COLO668 (cell line): Measurements from ENCODE around the gene GASK1A.

Source experiments
- DNase-seq: peaks from one replicate; lab custom pipeline; 2025; ENCODE audit not compliant: unreplicated experiment; lab: John Stamatoyannopoulos, UW

GASK1A gene

DNA sequence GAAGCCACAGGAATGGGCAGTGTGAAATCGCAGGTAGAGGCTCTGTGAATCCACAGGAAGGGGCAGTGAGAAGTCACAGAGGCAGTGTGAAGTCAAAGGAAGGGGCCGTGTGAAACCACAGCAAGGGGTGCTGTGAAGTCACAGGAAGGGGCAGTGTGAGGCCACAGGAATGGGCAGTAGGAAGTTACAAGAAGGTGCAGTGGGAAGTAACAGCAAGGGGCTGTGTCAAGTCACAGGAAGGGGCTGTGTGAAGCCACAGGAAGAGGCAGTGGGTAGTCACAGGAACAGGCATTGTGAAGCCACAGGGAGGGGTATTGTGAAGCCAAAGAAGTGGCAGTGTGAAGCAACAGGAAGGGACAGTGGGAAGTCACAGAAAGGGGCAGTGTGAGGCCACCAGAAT lies 34.1 kb downstream of the GASK1A start:
- DNase-seq: no peak

DNA sequence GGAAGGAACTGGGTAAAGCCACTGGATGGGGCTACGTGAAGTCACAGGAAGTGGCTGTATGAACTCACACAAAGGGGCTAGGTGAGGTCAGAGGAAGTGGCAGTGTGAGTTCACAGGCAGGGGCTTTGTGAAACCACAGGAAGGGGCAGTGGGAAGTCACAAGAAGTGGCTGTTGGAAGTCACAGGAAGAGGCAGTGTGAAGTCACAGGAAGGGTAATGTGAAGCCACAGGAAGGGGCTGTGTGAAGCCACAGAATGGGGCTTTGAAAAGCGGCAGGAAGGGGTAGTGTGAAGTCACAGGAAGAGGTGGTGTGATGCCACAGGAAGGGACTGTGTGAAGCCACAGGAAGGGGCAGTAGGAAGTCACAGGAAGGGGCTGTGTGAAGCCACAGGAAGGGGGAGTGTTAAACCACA lies 34.6 kb downstream of the GASK1A start:
- DNase-seq: no peak

DNA sequence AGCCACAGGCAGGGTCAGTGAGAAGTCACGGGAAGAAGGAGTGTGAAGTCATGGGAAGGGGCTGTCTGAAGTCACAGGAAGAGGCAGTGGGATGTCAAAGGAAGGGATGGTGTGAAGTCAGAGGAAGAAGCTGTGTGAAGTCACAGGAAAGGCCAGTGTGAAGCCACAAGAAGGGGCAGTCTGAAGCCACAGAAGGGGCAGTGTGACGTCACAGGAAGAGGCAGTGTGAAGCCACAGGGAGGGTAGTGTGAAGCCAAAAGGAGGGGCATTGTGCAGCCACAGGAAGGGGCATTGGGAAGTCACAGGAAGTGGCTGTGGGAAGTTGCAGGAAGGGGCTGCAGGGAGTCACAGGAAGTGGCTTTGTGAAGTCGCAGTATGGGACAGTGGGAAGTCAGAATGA lies 35.1 kb downstream of the GASK1A start:
- no peak for DNase-seq

DNA sequence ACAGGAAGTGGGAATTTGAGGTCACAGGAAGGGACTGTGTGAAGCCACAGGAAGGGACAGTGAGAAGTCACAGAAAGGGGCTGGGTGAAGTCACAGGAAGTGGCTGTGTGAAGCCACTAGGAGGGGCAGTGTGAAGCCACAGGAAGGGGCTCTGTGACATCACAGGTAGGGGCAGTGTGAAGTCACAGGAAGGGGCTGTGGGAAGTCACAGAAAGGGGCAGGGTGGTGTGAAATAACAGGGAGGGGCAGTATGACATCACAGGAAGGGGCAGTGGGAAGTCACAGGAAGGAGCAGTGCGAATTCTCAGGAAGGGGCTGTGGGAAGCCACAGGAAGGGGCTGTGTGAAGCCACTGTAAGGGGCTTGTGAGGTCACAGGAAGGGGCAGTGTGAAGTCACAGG lies 35.8 kb downstream of the GASK1A start:
- no peak for DNase-seq

DNA sequence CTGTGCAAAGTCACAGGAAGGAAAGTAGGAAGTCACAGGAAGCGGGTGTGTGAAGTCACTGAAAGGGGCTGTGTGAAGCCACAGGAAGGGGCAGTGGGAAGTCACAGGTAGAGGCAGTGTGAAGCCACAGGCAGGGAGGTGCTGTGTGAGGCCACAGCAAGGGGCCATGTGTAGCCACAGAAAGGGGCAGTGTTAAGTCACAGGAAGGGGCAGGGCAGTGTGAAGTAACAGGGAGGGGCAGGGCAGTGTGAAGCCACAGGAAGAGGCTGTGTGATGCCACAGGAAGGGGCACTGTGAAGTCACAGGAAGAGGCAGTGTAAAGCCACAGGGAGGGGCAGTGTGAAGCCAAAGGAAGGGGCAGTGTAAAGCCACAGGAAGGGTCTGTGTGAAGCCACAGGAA lies 36.5 kb downstream of the GASK1A start:
- no peak for DNase-seq

DNA sequence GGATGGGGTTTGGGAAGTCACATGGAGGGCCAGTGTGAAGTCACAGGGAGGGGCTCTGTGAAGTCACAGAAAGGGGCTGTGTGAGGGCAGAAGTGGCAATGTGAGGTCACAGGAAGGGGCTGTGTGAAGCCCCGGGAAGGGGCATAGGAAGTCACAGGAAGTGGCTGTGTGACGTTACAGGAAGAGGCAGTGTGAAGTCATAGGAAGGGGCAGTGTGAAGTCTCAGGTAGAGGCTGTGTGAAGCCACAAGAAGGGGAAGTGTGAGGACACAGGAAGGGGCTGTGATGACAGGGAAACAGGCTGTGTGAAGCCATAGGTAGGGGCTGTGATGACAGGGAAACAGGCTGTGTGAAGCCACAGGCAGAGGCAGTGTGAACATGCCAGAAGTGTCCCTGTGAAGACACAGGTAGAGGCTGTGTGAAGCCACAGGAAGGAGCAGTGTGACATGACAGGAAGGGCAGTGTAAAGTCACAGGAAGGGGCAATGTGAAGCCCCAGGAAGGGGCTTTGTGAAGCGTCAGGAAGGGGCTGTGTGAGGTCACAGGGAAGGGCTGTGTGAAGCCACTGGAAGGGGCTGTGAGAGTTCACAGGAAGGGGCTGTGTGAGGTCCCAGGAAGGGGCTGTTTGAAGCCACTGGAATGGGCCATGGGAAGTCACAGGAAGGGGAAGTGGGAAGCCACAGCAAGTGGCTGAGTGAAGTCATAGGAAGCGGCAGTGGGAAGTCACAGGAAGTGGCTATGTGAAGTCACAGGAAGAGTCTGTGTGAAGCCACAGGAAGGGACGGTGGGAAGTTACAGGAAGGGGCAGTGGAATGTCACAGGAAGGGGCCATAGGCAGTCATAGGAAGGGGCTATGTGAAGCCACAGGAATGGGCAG lies 37.1 kb downstream of the GASK1A start:
- DNase-seq: no peak

DNA sequence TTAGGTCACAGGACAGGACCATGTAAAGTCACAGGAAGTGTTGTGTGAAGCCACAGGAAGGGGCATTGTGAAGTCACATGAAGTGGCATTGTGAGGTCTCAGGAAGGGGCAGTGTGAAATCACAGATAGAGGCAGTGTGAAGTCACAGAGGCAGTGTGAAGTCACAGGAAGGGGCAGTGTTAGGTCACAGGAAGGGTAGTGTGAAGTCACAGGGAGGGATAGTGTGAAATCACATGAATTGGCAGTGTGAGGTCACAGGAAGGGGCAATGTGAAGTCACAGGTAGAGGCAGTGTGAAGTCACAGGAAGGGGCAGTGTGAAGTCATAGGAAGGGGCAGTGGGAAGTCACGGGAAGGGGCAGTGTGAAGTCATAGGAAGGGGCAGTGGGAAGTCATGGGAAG lies 37.9 kb downstream of the GASK1A start:
- DNase-seq: no peak

DNA sequence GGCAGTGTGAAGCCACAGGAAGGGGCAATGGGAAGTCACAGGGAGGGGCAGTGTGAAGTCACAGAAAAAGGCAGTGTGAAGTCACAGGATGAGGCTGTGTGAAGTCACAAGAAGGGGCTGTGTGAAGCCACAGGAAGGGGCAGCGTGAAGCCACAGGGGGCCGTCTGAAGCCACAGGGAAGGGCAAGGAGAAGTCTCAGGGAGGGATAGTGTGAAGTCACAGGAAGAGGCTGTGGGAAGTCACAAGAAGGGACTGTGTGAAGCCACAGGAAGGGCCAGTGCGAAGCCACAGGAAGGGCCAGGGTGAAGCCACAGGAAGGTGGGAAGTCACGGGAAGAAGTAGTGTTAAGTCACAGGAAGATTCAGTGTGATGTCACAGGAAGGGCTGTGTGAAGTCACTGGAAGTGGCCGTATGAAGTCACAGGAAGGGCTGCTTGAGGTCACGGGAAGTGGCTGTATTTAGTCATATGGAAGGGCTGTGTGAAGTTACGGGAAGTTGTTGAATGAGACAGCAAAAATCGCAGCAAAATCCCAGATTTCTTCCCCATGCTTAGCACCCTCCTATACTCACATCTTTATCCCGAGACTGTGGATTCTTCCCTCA lies 38.6 kb downstream of the GASK1A start:
- DNase-seq: no peak

DNA sequence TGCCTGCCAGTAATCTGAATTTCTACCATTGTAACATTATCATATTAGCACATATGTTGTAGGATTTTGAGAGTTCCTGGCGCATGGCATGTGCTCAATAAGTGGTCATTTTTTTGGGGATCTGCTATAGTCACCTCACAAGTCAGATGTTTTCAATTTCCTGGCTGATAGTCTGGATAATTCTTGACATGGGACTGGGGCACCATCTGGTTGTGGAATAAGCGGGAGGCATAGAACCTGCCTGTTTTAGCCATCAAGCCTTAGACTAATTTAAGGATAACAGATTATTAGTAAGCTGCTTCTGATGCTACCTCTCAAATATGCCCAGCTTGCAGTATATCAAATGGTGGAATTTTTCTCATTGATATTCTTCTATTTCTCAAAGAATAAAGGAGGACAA lies 39.1 kb downstream of the GASK1A start:
- DNase-seq: no peak

DNA sequence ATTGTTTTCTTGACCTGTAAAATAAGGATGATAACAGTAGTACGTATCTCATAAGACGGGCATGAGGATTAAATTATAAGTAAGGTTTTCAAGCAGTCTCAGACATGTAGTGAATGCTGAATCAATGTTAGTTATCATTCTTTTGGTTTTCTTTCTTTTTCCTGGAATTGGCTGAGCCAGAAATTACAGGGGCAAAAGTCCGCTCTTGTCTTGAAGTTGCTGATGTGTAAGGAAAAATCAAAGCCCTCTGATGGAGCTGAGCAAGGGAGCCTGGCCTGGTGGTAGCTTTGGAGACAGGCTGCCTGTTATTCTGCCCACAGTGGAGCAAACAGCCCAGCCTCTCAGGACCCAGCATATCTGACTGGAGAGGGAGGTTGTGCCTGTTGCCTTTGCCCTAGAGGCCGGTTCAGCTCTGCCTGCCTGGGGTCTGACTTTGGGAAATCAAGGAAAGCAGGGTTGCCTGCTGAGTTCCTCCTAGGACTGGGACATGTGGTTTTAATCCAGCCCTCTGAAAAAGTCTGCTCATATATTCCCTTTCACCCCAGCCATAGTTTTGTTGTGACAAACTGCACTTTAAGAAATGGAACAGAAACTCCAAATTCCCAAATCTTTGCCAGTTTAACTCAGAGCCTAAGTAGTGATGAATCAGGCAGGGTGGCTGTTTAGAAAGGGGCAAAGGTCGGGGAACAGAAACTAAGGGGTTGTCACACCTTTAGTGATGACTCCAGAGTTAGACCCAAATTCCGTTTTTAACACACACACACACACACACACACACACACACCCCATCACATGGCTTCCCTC lies 40.1 kb downstream of the GASK1A start:
- no peak for DNase-seq

DNA sequence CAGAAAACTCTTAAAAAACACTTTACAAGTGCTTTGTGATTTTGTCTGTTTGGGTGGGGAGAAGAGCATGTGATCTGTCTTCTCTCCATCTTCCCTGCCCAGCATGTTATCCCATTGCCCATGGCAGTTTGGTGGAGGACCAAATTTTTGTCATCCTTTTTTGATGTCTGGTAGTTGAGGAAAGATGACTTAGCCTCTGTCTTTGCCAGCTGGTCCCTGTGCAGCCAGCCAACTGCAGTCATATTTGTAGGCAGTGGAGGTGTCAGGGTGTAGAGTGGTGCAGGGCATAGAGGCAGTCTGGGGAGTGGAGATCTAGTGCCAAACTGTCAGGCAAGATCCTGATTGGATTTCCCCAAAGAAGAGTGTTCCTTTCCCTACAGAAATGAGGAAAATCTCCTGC lies 40.7 kb downstream of the GASK1A start:
- no peak for DNase-seq

DNA sequence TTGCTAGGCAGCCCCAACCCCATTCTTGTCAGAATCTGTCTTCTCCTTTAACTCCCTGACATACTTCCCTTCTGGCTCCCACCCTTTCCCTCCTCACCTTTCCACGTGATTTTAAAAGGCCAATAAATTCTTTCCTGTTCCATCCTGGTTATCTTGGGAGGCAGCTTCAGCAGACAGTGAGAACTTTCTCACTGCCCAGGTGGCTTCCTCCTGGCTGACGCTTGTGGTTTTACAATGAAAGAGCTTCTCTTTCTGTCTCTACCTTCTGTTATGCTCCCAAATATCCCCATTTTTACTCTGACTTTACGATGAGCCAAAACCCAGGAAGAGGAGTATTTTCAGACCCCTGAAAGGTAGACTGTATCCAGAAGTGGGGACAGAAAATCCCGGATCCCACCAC lies 42.1 kb downstream of the GASK1A start:
- DNase-seq: no peak

DNA sequence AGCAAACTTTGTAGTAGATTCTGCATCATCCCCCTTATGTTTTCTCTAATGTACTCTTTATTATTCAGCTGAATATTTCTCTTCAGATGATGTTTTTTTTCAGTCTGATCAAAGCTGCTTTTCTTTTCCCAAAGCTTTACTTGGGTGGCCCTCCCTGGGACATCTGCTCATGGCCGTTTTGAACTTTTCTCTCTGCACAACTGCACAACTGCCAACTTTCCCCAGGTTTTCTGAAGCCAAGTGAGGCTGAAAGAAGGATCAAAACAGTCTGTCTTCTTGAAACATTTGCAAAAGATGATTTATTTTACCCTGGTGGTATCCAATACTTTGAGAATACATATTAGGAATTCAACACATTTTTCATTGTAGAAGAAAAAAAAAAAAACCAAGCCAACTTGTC lies 43.0 kb downstream of the GASK1A start:
- DNase-seq: no peak

DNA sequence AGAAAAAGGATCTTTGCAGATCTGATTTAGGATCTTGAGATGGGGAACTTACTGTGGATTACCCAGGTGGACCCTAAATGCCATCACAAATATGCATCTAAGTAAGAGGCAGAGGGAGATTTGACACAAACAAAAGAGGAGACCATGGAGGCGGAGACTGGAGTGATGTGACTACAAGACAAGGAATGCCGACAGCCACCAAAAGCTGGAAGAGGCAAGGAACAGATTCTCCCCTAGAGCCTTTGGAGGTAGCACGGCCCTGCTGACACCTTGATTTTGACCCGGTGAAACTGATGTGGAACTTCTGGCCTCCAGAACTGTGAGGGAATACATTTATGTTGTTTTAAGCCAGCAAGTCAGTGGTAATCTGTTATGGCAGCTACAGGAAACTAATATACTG lies 44.0 kb downstream of the GASK1A start:
- no peak for DNase-seq

DNA sequence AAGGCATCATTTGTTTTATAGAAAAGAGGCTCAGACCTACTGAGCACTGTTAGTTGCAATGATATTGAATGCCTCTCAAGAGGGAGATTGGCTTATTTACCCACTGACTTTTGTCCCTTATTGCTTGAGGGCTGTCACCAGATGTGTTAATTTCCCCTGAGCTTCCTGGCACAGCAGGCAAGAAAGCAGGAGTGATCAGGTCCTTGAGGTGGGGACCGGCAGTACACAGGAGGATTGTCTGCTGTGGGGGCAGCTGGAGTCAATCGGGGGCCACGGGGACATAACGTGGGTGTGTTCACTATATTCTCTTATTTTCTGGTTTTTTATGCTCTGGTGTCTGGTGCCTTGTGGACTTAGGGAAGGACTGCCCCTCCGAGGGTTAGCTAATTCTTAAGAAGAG lies 44.6 kb downstream of the GASK1A start:
- no peak for DNase-seq

DNA sequence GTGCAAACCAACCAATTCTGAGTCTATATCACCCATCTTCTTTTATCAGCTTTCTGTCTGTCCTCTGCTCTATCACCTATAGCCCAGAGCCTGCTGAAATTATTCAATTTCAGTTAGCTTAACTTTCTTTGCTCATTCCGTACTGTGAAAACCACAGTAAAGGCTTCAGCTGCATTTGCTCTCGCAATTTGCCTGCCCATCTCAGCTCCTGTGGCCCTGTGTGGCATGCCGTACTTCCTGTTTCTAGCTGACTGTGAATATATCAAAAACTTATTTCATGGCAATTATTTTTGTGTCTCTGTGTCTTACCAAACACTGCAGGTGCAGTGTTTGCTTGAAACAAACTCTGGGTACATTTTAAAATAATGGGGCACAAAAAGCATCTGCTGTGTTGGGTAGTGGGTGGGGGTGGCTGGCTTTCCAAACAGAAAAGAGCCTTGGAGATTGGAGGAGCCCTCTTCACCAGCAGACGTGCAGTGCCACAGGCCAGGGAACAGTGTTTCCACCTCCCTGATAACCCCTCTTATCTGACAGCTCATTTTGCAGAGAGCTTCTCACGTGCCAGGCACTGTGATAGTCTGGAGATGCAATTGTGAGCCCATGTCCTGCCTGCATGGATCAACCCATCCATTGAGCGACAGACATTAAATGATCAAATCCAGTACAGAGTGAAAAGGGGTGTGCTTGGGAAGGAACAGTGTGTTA lies 45.2 kb downstream of the GASK1A start:
- no peak for DNase-seq

DNA sequence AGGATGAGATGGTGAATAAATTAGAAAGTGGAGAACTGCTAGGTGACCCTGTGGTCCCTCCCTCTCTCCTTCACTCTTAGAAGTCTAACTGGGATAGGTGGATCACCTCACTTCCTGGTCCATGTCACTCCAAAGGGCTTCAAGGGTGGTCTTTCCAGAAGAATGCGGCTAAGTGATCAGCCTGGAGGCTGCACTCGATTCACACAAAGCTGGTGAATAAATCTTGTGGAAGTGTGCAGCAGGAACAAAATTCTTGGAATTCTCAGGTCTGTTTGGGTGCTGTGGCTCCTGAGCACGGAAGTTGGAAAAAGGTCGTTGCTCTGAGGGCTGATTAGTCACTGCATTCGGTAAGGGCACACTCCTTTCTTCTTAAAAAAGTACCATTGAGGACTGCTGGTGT lies 46.3 kb downstream of the GASK1A start:
- no peak for DNase-seq

DNA sequence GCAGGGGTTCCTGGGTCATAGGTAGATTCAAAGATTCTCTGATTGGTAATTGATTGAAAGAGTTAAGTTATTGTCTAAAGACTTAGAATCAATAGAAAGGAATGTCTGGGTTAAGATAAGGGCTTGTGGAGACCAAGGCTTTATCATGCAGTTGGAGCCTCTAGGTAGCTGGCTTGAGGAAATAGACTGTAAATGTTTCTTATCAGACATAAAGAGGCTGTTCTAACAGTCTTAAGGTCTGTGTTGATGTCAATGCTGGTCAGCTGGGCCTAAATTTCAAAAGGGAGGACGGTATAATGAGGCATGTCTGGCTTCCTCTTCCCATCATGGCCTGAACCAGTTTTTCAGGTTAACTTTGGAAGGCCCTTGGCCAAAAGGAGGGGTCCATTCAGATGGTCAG lies 48.9 kb downstream of the GASK1A start:
- no peak for DNase-seq

DNA sequence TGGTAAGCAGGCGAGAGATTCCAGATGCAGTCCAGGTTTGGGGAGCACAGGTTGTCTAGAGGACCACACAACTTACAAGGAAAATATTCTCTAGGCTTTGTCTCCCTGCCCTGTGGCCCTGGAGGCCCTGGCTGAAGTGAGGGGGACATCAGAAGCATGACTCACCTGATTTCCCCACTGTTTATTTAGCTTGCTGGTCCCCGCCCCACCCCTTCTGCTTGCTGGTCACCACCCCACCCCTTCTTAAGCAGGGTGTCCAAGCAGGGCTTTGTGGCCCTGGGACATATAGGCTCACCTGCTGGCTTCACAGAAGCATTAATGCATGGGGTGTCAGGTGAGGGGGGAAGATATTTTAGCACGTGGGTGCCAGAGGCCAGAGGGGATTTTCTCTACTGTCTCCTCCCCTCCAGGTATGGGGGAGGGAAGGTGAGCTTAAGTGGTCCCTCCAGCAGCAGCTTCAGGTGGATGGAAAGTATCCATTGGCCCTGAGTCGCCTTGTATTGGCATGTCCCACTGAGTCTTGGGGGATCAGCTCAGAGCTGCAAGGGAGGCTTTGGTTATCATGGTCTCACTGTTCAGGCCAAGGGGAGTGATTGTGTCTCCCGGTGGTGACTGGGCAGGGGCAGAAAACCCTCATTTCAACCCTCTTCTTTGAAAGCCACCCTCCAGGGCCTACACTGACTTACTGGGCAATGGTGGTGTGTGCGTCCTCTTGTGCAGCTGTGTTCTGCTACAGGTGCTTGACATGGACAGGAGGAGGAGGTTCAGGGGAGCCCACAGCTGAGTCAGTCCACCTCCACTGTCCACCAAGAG lies 49.8 kb downstream of the GASK1A start:
- peak; percentile 11 for DNase-seq

DNA sequence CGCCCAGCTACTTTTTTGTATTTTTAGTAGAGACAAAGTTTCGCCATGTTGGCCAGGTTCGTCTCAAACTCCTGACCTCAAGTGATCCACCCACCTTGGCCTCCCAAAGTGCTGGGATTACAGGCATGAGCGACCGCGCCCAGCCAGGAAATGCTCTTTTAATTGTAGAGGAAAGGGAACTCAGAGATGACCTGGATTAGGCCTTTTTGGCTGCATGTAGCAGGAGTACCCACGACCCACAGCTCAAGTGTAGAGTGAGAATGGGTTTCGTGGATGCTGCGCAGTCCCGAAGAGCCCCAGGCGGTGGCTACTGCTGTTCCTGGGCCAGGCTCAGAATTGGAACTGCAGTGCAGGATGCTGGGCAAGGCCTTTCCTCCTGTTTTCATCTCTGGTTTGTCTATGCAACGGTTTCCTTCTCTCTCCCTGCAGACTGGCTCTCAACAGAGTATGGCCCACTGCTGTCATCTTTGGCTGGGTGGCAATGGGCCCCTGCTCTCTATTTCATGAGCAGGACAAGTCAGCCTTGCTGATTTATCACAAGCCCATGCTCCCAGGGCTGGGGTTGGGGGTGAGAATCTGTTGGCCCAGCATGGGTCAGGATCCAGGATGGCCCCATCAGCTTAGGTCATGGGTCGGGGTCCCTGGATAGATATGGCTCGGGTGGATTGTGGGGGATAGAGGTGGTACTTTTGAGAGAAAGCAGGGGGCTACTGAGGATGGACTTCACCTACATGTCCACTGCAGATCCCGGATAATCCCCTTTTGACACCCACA lies 51.2 kb downstream of the GASK1A start:
- DNase-seq: no peak
